HG03521 (cell line): ENCODE measurements around the gene LEFTY1.

Experiments
- ATAC-seq: cut with Tn5 transposase; IDR thresholded peaks from one replicate; pipeline ENCODE4 v1.9.1; 2021; ENCODE audit warnings: mild to moderate bottlenecking, moderate library complexity; ENCODE audit not compliant: unreplicated experiment

Gene LEFTY1

GRCh38 chr1:225917101-225917500 is 28.2 kb upstream of the LEFTY1 start:
- ATAC-seq: no peak

DNA sequence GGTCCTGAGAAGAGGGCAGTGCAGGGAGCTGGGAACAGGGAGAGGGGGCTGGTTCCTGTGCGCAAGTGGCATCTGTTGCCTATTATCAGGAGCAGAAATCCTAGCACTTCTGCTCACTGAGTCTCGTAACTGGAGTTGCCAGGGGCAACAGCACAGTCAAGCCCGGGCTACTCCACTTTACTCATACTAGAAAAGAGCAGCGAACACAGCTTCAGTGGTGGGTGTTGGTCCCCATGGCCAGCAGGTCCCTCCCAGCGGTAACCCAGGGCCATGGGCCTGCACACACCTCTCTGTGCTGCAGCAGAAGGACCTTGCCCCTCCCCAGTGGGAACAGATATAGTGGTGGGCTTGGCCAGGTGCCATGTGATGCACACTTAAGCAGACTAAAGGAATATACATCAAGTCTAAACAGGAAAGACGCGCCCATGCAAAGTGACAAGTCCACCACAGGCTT is 26.6 kb upstream of the LEFTY1 start:
- ATAC-seq: no peak

DNA sequence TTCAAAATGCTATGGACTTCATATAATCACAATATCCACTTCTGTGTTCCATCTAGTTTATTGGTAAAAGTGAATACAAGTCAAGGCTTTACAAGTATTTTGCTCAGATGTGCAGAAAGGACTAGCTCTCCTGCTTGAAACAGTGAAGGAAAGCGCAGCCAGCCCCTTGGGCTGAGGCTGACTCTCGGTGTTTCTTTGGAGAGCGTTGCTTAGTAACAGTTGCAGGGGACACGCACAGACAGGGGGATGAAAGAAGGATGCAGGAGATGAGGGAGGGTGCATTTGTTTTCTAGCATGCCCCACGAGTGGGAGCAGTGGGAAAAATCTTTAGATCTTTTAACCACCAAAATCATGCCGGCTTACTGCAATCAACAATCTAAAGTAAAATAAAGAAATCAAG is 26.0 kb upstream of the LEFTY1 start:
- no peak for ATAC-seq

- ATAC-seq: no peak
These were observed 25.4 kb upstream of the LEFTY1 start for GRCh38 chr1:225914391-225914790.

DNA sequence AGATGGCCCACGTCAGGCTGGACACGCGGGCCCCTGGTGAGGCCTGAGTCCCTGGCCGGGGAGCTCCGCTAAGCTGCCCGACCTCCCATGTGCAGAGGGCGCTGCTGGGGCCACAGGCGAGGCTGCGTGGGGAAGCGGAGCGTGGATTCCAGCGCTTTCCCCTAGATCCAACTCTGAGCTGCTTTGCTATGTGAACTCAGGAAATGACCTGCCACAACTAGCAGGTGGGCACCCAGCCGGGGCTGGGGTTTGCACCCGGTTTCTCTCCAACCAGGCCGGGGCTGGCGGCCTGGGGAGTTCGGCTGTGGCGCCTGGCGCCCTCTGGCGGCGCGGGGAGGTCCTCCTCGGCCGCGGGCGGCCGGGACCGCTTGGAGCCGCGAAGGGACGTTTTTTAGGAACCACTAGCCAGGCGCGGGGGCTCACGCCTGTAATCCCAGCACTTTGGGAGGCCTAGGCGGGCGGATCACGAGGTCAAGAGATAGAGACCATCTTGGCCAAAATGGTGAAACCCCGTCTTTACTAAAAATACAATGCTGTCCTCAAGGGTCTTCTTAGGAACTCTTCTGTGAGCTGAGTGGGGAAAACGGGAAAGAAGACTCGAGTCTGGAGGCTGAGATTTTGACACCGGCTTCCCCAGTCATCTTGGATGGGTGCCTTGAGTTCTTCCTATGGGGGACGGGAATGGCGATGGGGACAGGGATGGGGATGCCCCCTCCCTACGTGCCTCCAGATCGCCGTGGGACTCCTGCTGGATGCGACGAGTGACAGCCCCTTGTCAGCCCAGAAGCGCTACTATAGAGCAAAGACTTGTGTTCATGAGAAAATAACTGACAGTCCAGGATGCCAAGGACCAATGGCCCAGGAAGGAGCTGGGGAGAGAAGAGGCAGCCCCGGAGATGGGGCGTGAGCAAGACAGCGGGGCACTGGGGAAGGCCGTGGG is 22.5 kb upstream of the LEFTY1 start:
- ATAC-seq: peak; percentile 64

DNA sequence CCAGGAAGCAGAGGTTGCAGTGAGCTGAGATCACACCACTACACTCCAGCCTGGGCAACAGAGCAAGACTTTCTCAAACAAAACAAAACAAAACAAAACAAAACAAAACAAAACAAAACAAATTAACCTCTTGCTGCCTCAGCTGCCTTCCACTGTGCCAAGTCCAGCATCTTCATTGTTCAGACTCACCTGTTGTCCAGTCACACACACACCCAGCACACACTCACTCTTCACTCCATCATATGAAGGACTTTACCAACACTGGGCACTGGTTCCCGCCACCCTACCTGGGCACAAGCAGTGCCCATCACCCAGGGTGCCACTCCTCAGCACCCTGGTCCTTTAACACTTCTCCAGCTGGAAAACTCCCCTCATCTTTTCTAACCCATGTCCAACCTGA is 20.5 kb upstream of the LEFTY1 start:
- no peak for ATAC-seq

- ATAC-seq: no peak
These were observed 19.8 kb upstream of the LEFTY1 start for GRCh38 chr1:225908773-225909172.

DNA sequence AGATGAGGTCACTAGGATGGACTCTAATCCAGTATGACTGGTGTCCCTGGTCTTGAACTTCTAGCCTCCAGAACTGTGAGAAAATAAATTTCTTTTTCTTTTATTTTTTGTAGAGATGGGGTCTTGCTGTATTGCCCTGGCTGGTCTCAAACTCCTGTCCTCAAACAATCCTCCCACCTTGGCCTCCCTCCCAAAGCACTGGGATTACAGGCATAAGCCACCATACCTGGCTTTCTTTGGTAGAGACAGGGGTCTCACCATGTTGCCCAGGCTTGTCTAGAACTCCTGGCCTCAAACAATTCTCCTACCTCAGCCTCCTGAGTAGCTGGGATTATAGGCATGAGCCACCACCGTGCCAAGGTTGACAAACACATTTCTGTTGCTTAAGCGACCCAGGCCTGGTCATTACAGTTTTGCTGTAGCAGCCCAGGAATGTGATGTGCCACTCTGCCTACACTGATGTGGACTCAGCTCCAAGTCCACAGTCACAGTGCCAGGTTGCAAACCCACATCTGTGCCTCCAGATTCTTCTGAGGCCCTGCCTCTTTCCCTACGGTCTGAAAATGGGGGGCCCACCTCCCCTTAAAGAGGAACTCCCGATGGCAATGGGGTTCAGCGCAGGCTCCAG is 19.2 kb upstream of the LEFTY1 start:
- no peak for ATAC-seq

DNA sequence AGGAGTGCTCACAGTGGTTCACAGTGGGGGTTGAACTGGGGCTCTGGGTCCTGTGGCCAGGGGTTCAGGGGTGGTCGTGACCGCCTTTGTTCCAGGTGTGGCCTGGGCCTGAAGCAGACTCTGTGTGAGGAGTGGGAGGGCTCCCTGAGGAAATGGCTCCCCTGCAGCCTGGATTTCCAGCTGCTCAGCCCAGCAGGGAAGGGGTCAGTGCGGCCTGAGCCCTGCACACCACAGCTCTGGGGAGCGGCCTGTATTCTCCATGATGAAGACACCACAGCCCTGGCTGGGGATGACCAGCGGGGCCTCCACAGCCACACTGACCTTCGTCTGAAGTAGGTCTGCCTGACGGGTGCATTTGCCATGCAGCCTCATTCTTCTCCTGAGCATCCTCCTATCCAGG is 18.4 kb upstream of the LEFTY1 start:
- ATAC-seq: no peak

DNA sequence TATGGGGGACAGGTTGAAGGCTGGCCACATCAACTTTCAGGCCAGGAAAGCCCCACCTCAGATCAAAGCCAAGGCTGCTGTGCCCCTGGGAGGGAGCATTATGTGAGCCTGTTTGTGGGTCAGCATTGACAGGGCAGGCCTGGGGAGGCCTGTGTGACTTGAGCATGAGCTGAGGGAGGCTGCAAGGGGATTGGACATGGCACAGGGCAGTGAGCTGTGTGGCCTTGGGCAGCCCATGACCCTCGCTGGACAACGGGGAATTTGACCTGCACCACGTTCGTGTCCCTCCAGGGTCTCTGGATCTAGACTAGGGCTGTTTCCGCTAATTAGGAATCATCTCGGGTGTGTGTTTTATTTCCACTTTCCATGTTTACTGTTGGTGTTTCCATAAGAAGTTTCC is 17.5 kb upstream of the LEFTY1 start:
- no peak for ATAC-seq

GRCh38 chr1:225903623-225904022 is 14.7 kb upstream of the LEFTY1 start:
- ATAC-seq: no peak

GRCh38 chr1:225899044-225899925 is 10.3 kb upstream of the LEFTY1 start:
- ATAC-seq: no peak

- no peak for ATAC-seq
These were observed 8.9 kb upstream of the LEFTY1 start for GRCh38 chr1:225897595-225898514.

GRCh38 chr1:225896937-225897549 is 8.1 kb upstream of the LEFTY1 start:
- peak; percentile 100 for ATAC-seq

GRCh38 chr1:225896494-225896893 is 7.5 kb upstream of the LEFTY1 start:
- ATAC-seq: no peak

GRCh38 chr1:225892307-225892706 is 3.4 kb upstream of the LEFTY1 start:
- ATAC-seq: no peak

DNA sequence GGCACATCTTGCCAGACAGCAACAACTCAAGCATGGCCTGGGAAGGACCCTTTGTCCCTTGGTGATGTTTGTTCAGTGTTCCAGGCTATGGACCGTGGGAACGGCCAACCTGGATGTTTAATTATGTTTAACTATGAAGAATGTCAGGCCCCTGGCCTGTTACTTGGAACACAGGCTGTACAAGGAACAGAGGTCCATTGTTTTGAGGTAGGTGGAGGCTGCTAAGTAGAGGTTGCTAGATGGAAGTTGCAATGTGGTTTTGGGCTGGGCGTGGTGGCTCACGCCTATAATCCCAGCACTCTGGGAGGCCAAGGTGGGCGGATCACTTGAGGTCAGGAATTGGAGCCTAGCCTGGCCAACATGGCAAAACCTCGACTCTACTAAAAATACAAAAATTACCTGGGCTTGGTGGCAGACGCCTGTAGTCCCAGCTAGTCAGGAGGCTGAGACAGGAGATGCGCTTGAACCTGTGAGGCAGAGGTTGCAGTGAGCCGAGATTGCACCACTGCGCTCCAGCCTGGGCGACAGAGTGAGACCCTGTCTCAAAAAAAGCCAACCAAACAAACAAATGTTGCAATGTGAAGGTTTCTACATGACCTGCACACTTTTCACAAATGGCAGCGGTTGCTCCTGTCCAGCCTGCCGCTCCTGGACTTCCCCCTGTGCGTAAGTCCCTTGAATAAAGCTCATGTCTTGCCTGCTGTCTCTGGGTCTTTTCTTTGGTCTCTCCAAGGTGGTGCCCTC is 2.5 kb upstream of the LEFTY1 start:
- ATAC-seq: no peak

DNA sequence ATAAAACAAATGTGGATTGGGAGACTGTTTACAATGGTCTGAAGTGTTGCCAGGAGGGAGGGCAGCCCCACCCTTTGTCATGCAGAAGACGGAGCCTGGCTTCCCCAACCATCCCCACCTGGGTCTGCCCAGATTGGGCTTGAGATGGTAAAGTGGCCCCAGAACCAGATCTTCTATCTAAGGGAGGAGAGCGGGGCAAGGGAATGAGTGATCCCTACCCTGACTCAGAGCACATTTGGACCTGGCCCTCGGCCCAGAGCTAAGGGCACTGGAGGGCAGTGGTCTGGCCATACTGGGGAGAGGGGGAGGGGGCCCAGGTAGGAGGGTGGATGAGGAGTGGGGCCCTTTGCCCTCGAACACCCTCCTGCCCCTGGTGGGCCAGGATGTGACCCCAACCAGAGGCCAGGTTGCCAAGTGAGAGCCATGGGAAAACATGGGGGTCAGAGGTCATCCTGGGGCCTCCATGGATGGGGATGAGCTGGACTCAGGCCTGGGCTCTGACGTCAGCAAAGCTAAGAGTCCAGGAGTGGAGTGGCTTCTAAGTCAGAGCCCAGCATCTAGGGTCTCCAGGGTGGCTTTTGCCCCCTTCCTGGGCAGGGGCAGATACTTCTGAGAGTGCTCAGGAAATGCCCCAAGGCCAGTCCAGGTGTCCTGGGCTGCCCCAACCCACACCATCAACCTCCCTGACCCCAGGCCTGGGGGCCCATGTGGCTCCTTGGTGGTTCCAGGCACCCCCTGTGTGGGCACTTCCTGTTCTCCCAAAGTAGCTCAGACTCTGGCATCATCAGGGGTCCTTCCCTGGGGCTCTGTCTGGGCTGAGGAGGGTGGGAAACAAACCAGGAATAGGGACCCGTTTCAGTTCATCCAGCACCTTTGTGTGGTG is 1.6 kb upstream of the LEFTY1 start:
- ATAC-seq: no peak
